ENCODE data around the gene SLC45A1.

Gene SLC45A1

DNA sequence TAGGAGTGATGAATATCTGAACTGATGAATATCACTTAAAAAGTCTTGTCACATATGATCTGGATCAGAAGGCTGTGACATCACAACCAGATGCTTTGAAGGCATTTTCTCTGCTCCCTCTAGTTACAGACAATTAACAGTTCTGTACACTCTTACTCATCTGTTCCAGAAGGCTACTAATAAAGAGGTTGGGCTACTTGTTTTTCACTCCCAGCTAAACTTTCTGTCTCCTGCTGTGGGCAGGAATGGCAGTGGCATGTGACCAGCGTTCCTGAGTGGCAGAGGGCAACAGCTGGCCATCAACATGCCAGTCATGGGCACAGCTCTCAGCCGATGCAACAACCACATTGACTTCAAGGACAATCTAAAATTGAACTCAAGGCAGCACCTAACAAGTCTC is 66.7 kb downstream of the SLC45A1 start:
- DNase-seq (ENCODE audit: low read depth): no peak

DNA sequence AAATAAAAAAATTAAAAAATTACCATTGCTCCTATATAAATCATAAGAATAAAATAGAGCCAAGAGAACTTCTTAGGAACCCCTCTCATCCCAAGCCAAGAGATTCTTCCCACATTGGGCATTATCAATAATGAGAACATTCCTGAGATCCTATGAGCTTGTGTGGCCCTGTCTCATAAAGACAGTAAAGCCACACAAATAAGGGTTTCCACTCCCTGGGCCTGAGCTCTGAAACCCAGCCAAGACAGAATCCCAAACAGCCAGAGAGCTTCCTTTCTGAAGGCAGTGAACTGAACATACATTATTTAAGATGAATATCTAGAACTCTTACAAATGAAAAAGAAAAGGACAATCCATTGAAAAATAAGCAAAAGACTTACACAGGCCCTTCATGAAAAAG is 68.3 kb downstream of the SLC45A1 start:
- no peak for DNase-seq (ENCODE audit: low read depth)

DNA sequence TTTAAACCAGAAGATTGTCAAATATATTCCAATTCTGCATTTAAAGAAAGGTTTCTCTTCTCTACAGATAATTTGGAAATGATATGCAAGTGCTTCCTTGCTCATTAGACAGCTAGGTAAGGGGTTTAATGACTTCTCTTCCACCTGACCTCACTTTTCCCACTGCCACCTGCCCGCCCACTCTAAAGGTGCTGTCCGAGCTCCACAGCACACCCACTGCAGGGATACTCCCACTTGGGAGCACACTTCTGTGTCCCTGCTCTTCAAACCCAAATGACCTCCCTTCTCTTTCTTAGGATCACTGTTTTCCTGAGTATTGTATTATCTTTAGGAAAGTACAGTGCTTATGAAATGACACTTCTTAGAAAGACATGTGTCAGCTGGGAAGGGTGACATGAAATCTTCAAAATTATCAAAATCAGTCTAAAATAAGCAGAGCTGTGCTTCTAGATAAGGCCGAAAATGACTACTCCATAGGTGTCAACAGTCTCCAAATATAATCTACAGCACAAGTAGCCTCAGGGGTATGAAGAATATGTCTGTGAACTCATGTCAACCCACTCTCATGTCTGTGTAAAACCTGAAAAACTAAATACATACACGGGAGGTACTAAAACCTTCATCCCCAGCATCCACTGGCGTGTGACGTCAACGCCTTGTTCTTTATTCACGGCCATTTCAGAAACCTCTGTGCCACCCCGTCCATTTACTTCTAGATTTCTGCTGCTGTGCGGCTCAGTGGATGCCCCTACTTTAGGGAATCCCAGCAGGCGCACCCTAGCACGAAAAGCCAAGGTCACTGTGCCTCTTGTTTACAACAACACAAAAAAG is 71.0 kb downstream of the SLC45A1 start:
- DNase-seq (ENCODE audit: low read depth): no peak

DNA sequence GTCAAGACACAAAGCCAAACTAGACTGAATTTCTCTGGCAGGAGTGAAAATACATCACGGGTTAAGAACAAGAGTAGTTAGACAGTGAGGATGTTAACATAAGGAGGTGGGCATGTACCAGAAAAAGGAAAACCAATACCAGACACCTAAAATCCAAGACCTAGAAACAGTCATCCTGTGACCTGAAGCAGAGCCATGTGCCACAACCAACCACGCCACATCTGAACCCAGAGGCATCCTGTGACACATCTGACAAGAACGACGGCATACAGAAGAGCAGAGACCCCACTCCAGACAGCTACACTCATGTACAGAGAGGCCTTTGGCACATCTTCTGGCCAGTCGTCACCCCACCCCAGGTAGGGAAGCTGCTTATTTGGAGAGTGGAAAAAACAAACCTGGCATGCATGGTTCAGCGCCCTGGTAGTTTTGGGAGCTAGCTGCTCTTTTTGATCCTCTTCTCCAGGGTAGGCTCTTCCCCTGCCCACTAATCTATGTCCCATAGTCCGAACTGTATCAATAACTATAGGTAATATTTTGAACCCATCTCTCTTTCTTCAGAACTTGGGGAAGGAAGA is 72.1 kb downstream of the SLC45A1 start:
- no peak for DNase-seq (ENCODE audit: low read depth)

DNA sequence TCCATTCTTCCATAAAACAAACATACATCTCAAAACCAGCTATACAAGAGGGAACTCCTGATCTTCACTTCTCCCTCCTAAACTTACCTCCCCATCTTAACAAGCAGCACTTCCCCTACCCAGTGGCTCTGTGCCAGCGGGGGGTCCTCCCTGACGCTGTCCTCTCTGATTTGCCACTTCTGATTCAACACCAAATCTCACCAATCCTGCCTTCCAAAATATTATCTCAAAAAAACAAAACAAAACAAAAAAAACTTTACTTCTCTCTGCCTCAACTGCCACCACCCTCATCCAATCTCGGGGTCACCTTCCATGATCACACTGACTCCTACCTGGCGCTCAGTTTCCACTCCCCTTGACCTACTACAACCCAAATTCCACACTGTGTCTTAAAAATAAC is 72.8 kb downstream of the SLC45A1 start:
- no peak for DNase-seq (ENCODE audit: low read depth)

DNA sequence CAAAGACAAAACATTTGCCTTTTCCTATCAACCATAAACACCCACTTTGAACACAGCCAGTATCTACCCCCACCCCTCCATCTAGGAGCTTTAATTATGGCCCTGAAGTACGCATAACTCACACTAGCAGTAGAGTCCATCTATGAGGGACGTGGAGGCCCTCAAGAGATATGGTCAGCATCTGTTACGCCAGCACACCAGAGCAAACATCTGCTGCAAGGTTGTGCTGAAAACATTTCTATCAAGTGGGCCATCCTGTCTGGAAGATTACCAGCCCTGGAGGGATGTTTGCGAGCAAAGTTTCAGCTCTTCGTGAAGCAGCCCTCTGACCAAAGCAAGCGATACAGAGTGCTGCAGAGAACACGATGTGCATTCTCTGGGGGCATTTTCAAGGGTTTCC is 74.6 kb downstream of the SLC45A1 start:
- no peak for DNase-seq (ENCODE audit: low read depth)

Measured in stimulated activated CD8-positive, alpha-beta memory T cell treated with anti-CD3 and anti-CD28 coated beads, Interleukin-15, amount 100 ng/mL, for 24 hours (primary cell).